Tibial nerve (tissue), 4 donors: ENCODE data around the gene KRT86.

Experiments
- CTCF ChIP-seq, 5 experiments: fragments of 200-600 bp in 3 of 5; fragments of 450-650 bp in 2 of 5; sonication (generic) in 3 of 5; IDR thresholded peaks; one replicate each; pipeline ENCODE4 v1.5.1; 2016 to 2019; ENCODE audit warnings: antibody characterized with exemption in 5 of 5, mild to moderate bottlenecking in 3 of 5, moderate library complexity in 2 of 5
- EP300 ChIP-seq, 2 donors: sonication (generic); formaldehyde crosslinking; IDR thresholded peaks; one replicate each; pipeline ENCODE4 v1.6.1; 2017; ENCODE audit warnings: antibody characterized with exemption in 2 of 2, mild to moderate bottlenecking in 1 of 2
- POLR2A ChIP-seq, 2 donors: fragments of 450-650 bp; IDR thresholded peaks; one replicate each; pipeline ENCODE4 v1.6.1; 2017; ENCODE audit warnings: antibody characterized with exemption in 2 of 2, mild to moderate bottlenecking in 2 of 2, moderate library complexity in 2 of 2

GRCh38 chr12:52261208-52261484 is 13.3 kb upstream of the KRT86 start:
- TF ChIP-seq CTCF (IDR thresholded peaks at IDR 0.05) (no peak), POLR2A (IDR thresholded peaks at IDR 0.05) (no peak), EP300 (IDR thresholded peaks at IDR 0.05) (no peak)
